SK-N-SH (cell line): ENCODE measurements around the gene MFSD12. TPM values are rescaled to one million over a fixed set of nuclear protein-coding genes. Genes with fewer than 3 reads are reported as not detected.

ENCODE experiments used
- CTCF ChIA-PET: fragments of 300-600, 350-600 bp; formaldehyde crosslinking; extraction: SDS; loops from one replicate; lab custom pipeline; 2021; lab: Yijun Ruan, JAX
- POLR2A ChIA-PET: fragments of 350-600 bp; sonication (Branson Sonifier 250); formaldehyde crosslinking; extraction: SDS; loops from one replicate; lab custom pipeline; 2020; ENCODE audit warnings: antibody characterized with exemption, inconsistent platforms; lab: Yijun Ruan, JAX
- DNase-seq: peaks from one replicate; pipeline ENCODE4 v3.0.0; 2012
- H2AFZ ChIP-seq: fragments of 200-600 bp; sonication (generic); 2 replicates; pipeline ENCODE4 v1.8.1; 2016; ENCODE audit warnings: antibody characterized with exemption, mild to moderate bottlenecking, low read depth
- H3F3A ChIP-seq: fragments of 200-600 bp; sonication (generic); replicated peaks from 2 replicates; pipeline ENCODE3; 2016; ENCODE audit warnings: antibody characterized with exemption, mild to moderate bottlenecking; ENCODE audit not compliant: insufficient read depth
- H3K27ac ChIP-seq, 2 experiments: fragments of 200-500 bp in 1 of 2; fragments of 200-600 bp in 1 of 2; sonication (Bioruptor generic) in 1 of 2; sonication (generic), shearing (Covaris generic) in 1 of 2; 2 replicates each; pipeline versions ENCODE4 v1.5.1 to v1.6.1; 2014 to 2016; ENCODE audit warnings: low read depth in 2 of 2, inconsistent platforms in 1 of 2, low read length in 1 of 2, mild to moderate bottlenecking in 1 of 2, mixed read lengths in 1 of 2
- H3K27me3 ChIP-seq: fragments of 200-600 bp; sonication (generic), shearing (Covaris generic); 2 replicates; pipeline ENCODE4 v1.6.1; 2016; ENCODE audit warnings: mixed run types; ENCODE audit not compliant: insufficient read depth
- H3K36me3 ChIP-seq, 2 experiments: fragments of 200-500 bp in 1 of 2; fragments of 200-600 bp in 1 of 2; sonication (Bioruptor generic) in 1 of 2; sonication (generic) in 1 of 2; replicated peaks in 1 of 2; 2 replicates each; pipeline versions ENCODE3 to v1.5.1; 2014 to 2016; ENCODE audit warnings: low read length in 1 of 2, mild to moderate bottlenecking in 1 of 2; ENCODE audit not compliant: insufficient read depth in 2 of 2, control insufficient read depth in 1 of 2
- H3K4me1 ChIP-seq, 2 experiments: fragments of 200-500 bp in 1 of 2; fragments of 200-600 bp in 1 of 2; sonication (Bioruptor generic) in 1 of 2; sonication (generic), shearing (Covaris generic) in 1 of 2; 2 replicates each; pipeline versions ENCODE4 v1.5.1 to v1.6.1; 2014 to 2016; ENCODE audit warnings: low read depth in 1 of 2, low read length in 1 of 2, mixed run types in 1 of 2; ENCODE audit not compliant: insufficient read depth in 2 of 2, control insufficient read depth in 1 of 2
- H3K4me2 ChIP-seq: fragments of 200-600 bp; sonication (generic), shearing (Covaris generic); 2 replicates; pipeline ENCODE4 v1.6.1; 2017; ENCODE audit warnings: mixed run types
- H3K4me3 ChIP-seq, 2 experiments: fragments of 200-500 bp in 1 of 2; fragments of 200-600 bp in 1 of 2; sonication (Bioruptor generic) in 1 of 2; sonication (generic), shearing (Covaris generic) in 1 of 2; 2 replicates each; pipeline versions ENCODE4 v1.5.1 to v1.8.1; 2014 to 2016; ENCODE audit warnings: low read depth in 2 of 2, inconsistent platforms in 1 of 2, low read length in 1 of 2, mild to moderate bottlenecking in 1 of 2, mixed read lengths in 1 of 2, moderate library complexity in 1 of 2
- H3K79me2 ChIP-seq: fragments of 200-600 bp; sonication (generic); 2 replicates; pipeline ENCODE4 v1.8.1; 2017; ENCODE audit warnings: mild to moderate bottlenecking; ENCODE audit not compliant: insufficient read depth
- H3K9ac ChIP-seq: fragments of 200-600 bp; sonication (generic); 2 replicates; pipeline ENCODE4 v1.6.1; 2017; ENCODE audit warnings: mixed run types
- H3K9me2 ChIP-seq: fragments of 200-600 bp; sonication (generic); 2 replicates; pipeline ENCODE4 v1.6.1; 2017; ENCODE audit warnings: mixed run types
- H3K9me3 ChIP-seq: fragments of 200-600 bp; sonication (generic); 2 replicates; pipeline ENCODE4 v1.6.1; 2017; ENCODE audit warnings: mixed run types, mild to moderate bottlenecking, moderate library complexity
- H4K20me1 ChIP-seq: fragments of 200-600 bp; sonication (generic); 2 replicates; pipeline ENCODE4 v1.6.1; 2017; ENCODE audit warnings: mild to moderate bottlenecking, mixed run types; ENCODE audit not compliant: insufficient read depth
- CHD2 ChIP-seq: fragments of 150-350 bp; IDR thresholded peaks from 2 replicates; pipeline ENCODE4 v1.6.1; 2018; ENCODE audit warnings: low read length; ENCODE audit not compliant: partially characterized antibody
- CTCF ChIP-seq: fragments of 200-600 bp; sonication (generic); IDR thresholded peaks from 2 replicates; pipeline ENCODE4 v1.6.1; 2017; ENCODE audit warnings: antibody characterized with exemption, mild to moderate bottlenecking, moderate library complexity
- EP300 ChIP-seq, 2 experiments: IDR thresholded peaks; 2 replicates each; pipeline versions ENCODE4 v1.4.0 to v1.6.1; 2012; ENCODE audit warnings: borderline replicate concordance in 1 of 2, low read depth in 1 of 2, low read length in 1 of 2
- FOSL2 ChIP-seq: IDR thresholded peaks from 2 replicates; pipeline ENCODE4 v1.4.0; 2012; ENCODE audit warnings: low read depth, mild to moderate bottlenecking, moderate library complexity, borderline replicate concordance
- FOXM1 ChIP-seq: IDR thresholded peaks from 2 replicates; pipeline ENCODE4 v1.4.0; 2012; ENCODE audit warnings: low read depth, mild to moderate bottlenecking
- GABPA ChIP-seq: IDR thresholded peaks from 2 replicates; pipeline ENCODE4 v1.4.0; 2012; ENCODE audit warnings: low read depth, mild to moderate bottlenecking
- MAX ChIP-seq: IDR thresholded peaks from 2 replicates; pipeline ENCODE4 v1.4.0; 2012; ENCODE audit warnings: low read depth
- MEF2A ChIP-seq: IDR thresholded peaks from 2 replicates; pipeline ENCODE4 v1.4.0; 2012; ENCODE audit warnings: low read depth, borderline replicate concordance
- POLR2AphosphoS5 ChIP-seq: IDR thresholded peaks from 2 replicates; pipeline ENCODE4 v1.6.1; 2012; ENCODE audit warnings: low read depth, low read length
- REST ChIP-seq: IDR thresholded peaks from 2 replicates; pipeline ENCODE4 v1.6.1; 2012; ENCODE audit warnings: mild to moderate bottlenecking, low read depth, low read length, moderate library complexity
- RFX5 ChIP-seq: IDR thresholded peaks from 2 replicates; pipeline ENCODE4 v1.6.1; 2012; ENCODE audit warnings: mild to moderate bottlenecking, improper control_type of control experiment, low read length
- RXRA ChIP-seq: IDR thresholded peaks from 2 replicates; pipeline ENCODE4 v1.4.0; 2012; ENCODE audit warnings: low read depth, mild to moderate bottlenecking, borderline replicate concordance
- SIN3A ChIP-seq: IDR thresholded peaks from 2 replicates; pipeline ENCODE4 v1.6.1; 2012; ENCODE audit warnings: low read depth, mild to moderate bottlenecking, low read length, moderate library complexity, borderline replicate concordance
- SMC3 ChIP-seq: IDR thresholded peaks from 2 replicates; pipeline ENCODE4 v1.6.1; 2012; ENCODE audit warnings: low read depth, low read length, improper control_type of control experiment
- TCF12 ChIP-seq: IDR thresholded peaks from 2 replicates; pipeline ENCODE4 v1.4.0; 2012
- YY1 ChIP-seq: IDR thresholded peaks from 2 replicates; pipeline ENCODE4 v1.4.0; 2012; ENCODE audit warnings: low read depth, mild to moderate bottlenecking
- ZBTB33 ChIP-seq: IDR thresholded peaks from 2 replicates; pipeline ENCODE4 v1.4.0; 2012; ENCODE audit warnings: low read depth, borderline replicate concordance
- WGBS: methylation state at CpG from one replicate; pipeline ENCODE4 v1.1.6; 2017; ENCODE audit warnings: low lambda C conversion rate; 5-methylcytosine and 5-hydroxymethylcytosine counted together
- polyA plus RNA-seq, 3 experiments: library from polyadenylated mRNA; depleted of rRNA; stranded (reverse); fragments of >200 nt; gene quantifications; 2 replicates each; pipeline ENCODE4 v1.2.3, GENCODE V29; 2012

The MFSD12 gene
- polyA plus RNA-seq, 1 of the 3 experiments (the other 2 are of a cell fraction) = 53.3 TPM

- no peaks in the 10 kb centered on the region for H3K79me2 ChIP-seq
- no peak overlapping the region for H3K27ac ChIP-seq
- H3K9me3 ChIP-seq = no peaks in the 10 kb centered on the region
- no peak for DNase-seq
- TF ChIP-seq FOSL2 = no peak
- TF ChIP-seq CHD2 = no peak
- TF ChIP-seq POLR2AphosphoS5 = no peak
- TF ChIP-seq CTCF = no peak
- no peak for TF ChIP-seq SMC3
- no peak for TF ChIP-seq MEF2A
- TF ChIP-seq TCF12 = no peak
- H3F3A ChIP-seq = peaks cover 5% of the 10 kb centered on the region
- H4K20me1 ChIP-seq = 0 out of 2 replicates have a peak, but pooled peaks cover 7% of the 10 kb centered on the region
- no peaks in the 10 kb centered on the region; a peak in 1 of 4 replicates for H3K4me1 ChIP-seq
- ChIA-PET POLR2A (no interaction called here), CTCF (interaction anchor here (1.3 to 6.0 kb wide), 5 partner anchors 13 to 72 kb away, joined by 4 to 73 read pairs (median 7); partner anchors contain the start of gene MFSD12)
- H2AFZ ChIP-seq = no peak overlapping the region
- no peaks in the 10 kb centered on the region for H3K27me3 ChIP-seq
- peaks cover 0 to 30% of the 10 kb centered on the region in 2 experiments for H3K36me3 ChIP-seq
- no peak overlapping the region for H3K4me2 ChIP-seq
- no peak overlapping the region for H3K4me3 ChIP-seq
- H3K9me2 ChIP-seq = no peaks in the 10 kb centered on the region
- WGBS = no CpG with 5 or more reads among the region's 9 CpGs
- no peak overlapping the region for H3K9ac ChIP-seq
Observed at GRCh38 chr19:3544058-3544376, 13.4 kb downstream of the MFSD12 start.

- 89% methylated on average over 11 of the region's 47 CpGs for WGBS
- H3K4me3 ChIP-seq = no peak overlapping the region
- CTCF ChIA-PET = interaction anchor here (1.5 to 6.0 kb wide), 2 partner anchors 14 to 15 kb away, joined by 3 to 73 read pairs; partner anchors contain the start of gene MFSD12
- TF ChIP-seq ZBTB33 (no peak), FOSL2 (no peak), CHD2 (no peak), MEF2A (no peak), GABPA (no peak), RXRA (no peak), POLR2AphosphoS5 (no peak), SIN3A (no peak), RFX5 (no peak), FOXM1 (no peak), SMC3 (no peak), YY1 (no peak), EP300 (IDR thresholded peaks at IDR 0.05; ENCODE audit: borderline replicate concordance in 1 of 2, low read depth in 1 of 2, low read length in 1 of 2) (no peak), REST (no peak), MAX (no peak)
Observed at GRCh38 chr19:3543150-3544057, 14.0 kb downstream of the MFSD12 start.

More at GRCh38 chr19:3543150-3544057, 14.0 kb downstream of the MFSD12 start:
- Histone ChIP-seq H3K27ac (no peak overlapping the region; a peak in 1 of 4 replicates), H3K36me3 (peaks cover 0 to 25% of the 10 kb centered on the region in 2 experiments), H3K27me3 (no peaks in the 10 kb centered on the region), H2AFZ (no peak overlapping the region), H3K9me2 (no peaks in the 10 kb centered on the region), H3K79me2 (no peaks in the 10 kb centered on the region), H3K4me2 (no peak overlapping the region), H3K9ac (no peak overlapping the region), H3K9me3 (no peaks in the 10 kb centered on the region), H4K20me1 (0 out of 2 replicates have a peak, but pooled peaks cover 7% of the 10 kb centered on the region), H3K4me1 (no peaks in the 10 kb centered on the region; a peak in 1 of 4 replicates), H3F3A (peaks cover 3% of the 10 kb centered on the region)
- POLR2A ChIA-PET = no interaction called here
- no peak for DNase-seq
